Type B pancreatic cell (in vitro differentiated cells): ENCODE data around the gene MAP2K6. TPM values are rescaled to one million over a fixed set of nuclear protein-coding genes. Genes with fewer than 3 reads are reported as not detected.
A peak's percentile ranks its signal among the peaks of the same experiment; 100 is the strongest.

ENCODE experiments used
- DNase-seq: peaks from one replicate; pipeline ENCODE4 v3.0.0; 2021; ENCODE audit warnings: mixed read lengths; ENCODE audit not compliant: unreplicated experiment; ENCODE audit errors: extremely low spot score
- H3K27ac Mint-ChIP-seq: 2 replicates; pipeline ENCODE4 v1.8.0; 2021; ENCODE audit warnings: mild to moderate bottlenecking, mixed read lengths
- H3K27me3 Mint-ChIP-seq: 2 replicates; pipeline ENCODE4 v1.8.0; 2021; ENCODE audit warnings: mixed read lengths
- H3K36me3 Mint-ChIP-seq: 2 replicates; pipeline ENCODE4 v1.8.0; 2021; ENCODE audit warnings: mixed read lengths
- H3K4me1 Mint-ChIP-seq: one replicate; pipeline ENCODE4 v1.8.0; 2021; ENCODE audit warnings: mixed read lengths; ENCODE audit not compliant: unreplicated experiment
- H3K4me3 Mint-ChIP-seq: 2 replicates; pipeline ENCODE4 v1.8.0; 2021; ENCODE audit warnings: mild to moderate bottlenecking, mixed read lengths
- H3K9me3 Mint-ChIP-seq: 2 replicates; pipeline ENCODE4 v1.8.0; 2021; ENCODE audit warnings: mixed read lengths
- total RNA-seq: library from RNA; stranded (reverse); gene quantifications from 2 replicates; pipeline ENCODE4 v1.2.1, GENCODE V29; 2021; ENCODE audit warnings: low replicate concordance
- TF ChIP-seq, protein P1 (sequence below): fragments of 200-600 bp; sonication (generic); conservative IDR thresholded peaks from 2 replicates; pipeline ENCODE4 v1.5.0; 2021; ENCODE audit warnings: antibody characterized with exemption, mild to moderate bottlenecking

The MAP2K6 gene
- total RNA-seq, 1 donor from 2014 or later, result 28.8 TPM

DNA sequence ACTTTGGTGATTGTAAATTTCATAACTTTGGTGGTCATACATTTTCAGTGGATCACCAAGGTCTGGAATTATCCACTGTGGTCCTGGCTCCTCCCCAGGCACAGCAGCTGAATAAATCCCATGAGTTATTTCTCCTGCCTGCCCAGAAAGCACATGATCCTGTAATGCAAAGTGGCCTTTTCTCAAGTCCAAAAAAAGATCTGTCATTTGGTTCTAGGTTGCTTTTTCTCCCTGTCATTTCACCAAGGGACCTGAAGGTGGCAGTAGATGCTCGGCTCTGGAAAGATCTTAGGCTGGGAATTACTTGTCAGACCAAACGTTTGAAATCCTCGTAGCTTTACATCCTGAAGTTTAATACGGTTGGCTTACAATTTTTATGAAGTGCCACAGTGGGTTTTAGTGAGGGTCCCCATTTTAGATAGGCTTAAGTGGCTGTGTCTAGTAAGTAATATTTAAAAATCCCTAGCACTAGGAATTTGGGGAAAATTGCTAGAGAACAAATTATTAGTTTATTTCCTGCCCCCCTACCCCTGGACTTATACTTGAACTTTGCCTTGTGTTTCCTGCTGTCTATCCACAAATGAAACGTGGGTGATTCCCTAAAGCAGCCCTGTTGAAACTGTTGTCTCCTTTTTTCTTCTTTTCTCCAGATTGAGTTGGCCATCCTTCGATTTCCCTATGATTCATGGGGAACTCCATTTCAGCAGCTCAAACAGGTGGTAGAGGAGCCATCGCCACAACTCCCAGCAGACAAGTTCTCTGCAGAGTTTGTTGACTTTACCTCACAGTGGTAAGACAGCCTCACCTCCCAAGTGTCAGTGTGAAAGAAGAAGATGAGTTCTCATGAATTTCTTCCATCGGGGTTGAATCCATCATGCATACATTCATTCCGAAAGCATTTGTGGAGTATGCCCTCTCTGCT, 111.7 kb downstream of the MAP2K6 start:
- no peaks in the 10 kb centered on the region for H3K9me3 Mint-ChIP-seq
- no peaks in the 10 kb centered on the region for H3K27me3 Mint-ChIP-seq
- H3K4me1 Mint-ChIP-seq, result peaks cover 3% of the 10 kb centered on the region
- TF ChIP-seq, protein P1, sequence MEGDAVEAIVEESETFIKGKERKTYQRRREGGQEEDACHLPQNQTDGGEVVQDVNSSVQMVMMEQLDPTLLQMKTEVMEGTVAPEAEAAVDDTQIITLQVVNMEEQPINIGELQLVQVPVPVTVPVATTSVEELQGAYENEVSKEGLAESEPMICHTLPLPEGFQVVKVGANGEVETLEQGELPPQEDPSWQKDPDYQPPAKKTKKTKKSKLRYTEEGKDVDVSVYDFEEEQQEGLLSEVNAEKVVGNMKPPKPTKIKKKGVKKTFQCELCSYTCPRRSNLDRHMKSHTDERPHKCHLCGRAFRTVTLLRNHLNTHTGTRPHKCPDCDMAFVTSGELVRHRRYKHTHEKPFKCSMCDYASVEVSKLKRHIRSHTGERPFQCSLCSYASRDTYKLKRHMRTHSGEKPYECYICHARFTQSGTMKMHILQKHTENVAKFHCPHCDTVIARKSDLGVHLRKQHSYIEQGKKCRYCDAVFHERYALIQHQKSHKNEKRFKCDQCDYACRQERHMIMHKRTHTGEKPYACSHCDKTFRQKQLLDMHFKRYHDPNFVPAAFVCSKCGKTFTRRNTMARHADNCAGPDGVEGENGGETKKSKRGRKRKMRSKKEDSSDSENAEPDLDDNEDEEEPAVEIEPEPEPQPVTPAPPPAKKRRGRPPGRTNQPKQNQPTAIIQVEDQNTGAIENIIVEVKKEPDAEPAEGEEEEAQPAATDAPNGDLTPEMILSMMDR, result peak; percentile 89
- H3K4me3 Mint-ChIP-seq, result no peak overlapping the region
- peaks cover 34% of the 10 kb centered on the region for H3K36me3 Mint-ChIP-seq
- H3K27ac Mint-ChIP-seq, result no peak overlapping the region
- no peak for DNase-seq

DNA sequence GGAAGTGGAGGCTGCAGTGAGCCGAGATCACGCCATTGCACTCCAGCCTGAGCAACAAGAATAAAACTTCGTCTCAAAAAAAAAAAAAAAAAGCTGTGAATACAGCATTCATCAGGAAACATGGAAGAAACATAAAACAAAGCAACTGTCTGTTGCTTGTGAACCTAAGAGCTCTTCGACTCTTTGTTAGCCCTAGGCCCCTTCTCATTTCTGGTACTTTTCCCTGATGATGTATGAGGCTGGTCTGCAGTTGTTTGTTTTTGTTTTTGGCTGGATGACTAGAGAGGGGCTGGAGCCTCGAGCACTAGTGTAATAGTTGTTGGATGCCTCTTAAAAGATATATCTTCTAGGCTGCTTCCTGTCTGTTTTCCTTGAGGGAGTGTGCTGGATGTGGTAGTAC, 113.5 kb downstream of the MAP2K6 start:
- no peak for DNase-seq
- Mint-ChIP-seq H3K36me3 (peaks cover 41% of the 10 kb centered on the region), H3K4me3 (no peak overlapping the region), H3K4me1 (peaks cover 2% of the 10 kb centered on the region), H3K9me3 (no peaks in the 10 kb centered on the region), H3K27me3 (no peaks in the 10 kb centered on the region), H3K27ac (no peak overlapping the region)
- TF ChIP-seq, protein P1, result no peak

DNA sequence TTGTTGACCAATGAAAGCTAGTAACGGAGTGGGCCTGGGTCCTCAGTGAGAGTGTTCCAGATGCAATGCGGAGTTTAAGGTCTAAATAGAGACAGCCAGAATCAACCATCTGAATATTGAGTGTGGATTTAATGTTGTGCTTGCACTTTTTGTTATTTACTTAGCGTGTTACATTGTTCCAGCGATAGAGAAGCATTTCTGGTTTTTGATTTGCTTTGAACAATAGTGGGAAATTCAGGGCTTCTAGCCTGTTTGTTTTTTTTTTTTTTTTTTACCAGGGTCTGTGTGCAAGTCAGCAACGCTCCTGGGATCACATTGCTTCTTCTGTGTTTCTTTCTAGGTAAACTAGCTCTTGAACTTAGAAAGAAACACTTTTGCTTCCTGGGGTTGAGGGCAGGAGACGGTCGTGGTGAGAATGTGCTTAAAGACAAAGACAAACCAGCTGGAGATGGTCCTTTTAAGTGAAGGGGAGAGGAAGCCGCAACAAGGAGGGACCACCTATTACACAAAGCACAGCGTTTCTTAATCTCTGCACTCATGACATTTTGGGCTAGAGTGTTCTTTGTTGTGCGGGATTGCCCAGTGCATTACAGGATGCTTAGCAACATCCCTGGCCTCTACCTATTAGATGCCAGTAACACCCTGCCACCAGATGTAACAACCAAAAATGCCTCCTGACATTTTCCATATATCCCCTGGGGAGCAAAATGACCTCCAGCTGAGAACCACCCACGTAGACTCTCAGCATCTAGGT, 119.2 kb downstream of the MAP2K6 start:
- no peaks in the 10 kb centered on the region for H3K27me3 Mint-ChIP-seq
- no peak for DNase-seq
- H3K4me1 Mint-ChIP-seq, result peaks cover 7% of the 10 kb centered on the region
- peaks cover 39% of the 10 kb centered on the region for H3K36me3 Mint-ChIP-seq
- H3K27ac Mint-ChIP-seq, result no peak overlapping the region
- H3K4me3 Mint-ChIP-seq, result no peak overlapping the region
- TF ChIP-seq, protein P1, result no peak
- H3K9me3 Mint-ChIP-seq, result no peaks in the 10 kb centered on the region

DNA sequence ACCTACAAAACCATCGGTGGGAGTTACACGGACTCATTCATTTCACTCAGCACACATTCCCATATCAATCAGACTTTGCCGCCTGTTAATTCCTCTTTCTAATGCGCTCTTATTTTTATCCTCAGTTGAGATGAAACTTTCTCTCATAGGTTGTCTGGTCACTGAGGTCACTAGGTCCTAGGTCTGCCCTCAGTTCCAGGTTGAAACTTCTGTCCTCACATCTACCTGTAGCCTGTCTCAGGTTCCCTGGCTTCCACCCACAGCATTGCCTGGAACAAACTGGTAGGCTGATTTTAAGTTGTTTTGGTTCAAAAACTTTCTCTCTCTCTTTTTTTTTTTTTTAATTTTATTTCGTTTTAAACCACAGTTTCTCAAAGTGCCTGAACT, 119.7 kb downstream of the MAP2K6 start:
- Mint-ChIP-seq H3K36me3 (peaks cover 45% of the 10 kb centered on the region), H3K4me1 (peaks cover 7% of the 10 kb centered on the region), H3K27ac (no peak overlapping the region), H3K9me3 (no peaks in the 10 kb centered on the region), H3K27me3 (no peaks in the 10 kb centered on the region), H3K4me3 (no peak overlapping the region)
- TF ChIP-seq, protein P1, result no peak
- DNase-seq, result no peak

DNA sequence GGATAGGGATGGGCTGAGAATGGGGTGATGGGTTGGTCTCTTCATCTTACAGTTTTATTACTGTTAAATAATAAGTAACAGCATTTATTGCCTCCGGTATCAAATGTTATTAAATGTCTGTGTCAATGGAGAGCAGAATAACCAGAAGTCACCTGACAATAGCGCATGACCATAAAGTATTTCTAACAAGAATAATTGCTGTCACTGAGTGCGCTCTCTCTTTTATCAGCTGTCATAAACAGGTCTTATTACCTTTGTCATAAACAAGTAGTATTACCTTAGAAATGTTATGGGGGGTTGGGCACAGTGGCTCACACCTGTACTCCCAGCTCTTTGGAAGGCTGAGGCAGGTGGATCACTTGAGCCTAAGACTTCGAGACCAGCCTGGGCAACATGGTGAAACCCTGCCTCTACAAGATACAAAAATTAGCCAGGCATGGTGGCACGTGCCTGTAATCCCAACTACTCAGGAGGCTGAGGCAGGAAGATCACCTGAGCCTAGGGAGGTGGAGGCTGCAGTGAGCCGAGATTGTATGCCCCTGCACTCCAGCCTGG, 120.6 kb downstream of the MAP2K6 start:
- H3K27ac Mint-ChIP-seq, result no peak overlapping the region
- H3K9me3 Mint-ChIP-seq, result no peaks in the 10 kb centered on the region
- no peaks in the 10 kb centered on the region for H3K27me3 Mint-ChIP-seq
- peaks cover 7% of the 10 kb centered on the region for H3K4me1 Mint-ChIP-seq
- H3K36me3 Mint-ChIP-seq, result peaks cover 45% of the 10 kb centered on the region
- no peak for DNase-seq
- no peak overlapping the region for H3K4me3 Mint-ChIP-seq
- TF ChIP-seq, protein P1, result no peak
